Thyroid gland (tissue), 4 donors: ENCODE data around the gene MAPKBP1. TPM values are rescaled to one million over a fixed set of nuclear protein-coding genes. Genes with fewer than 3 reads are reported as not detected.

Experiments
- DNase-seq, 2 donors: peaks; one replicate each; pipeline ENCODE4 v3.0.0-alpha.2; 2019
- H3K27ac ChIP-seq, 3 donors: fragments of 200-600 bp; sonication (generic); 1 replicate in 2 of 3; 2 replicates in 1 of 3; pipeline ENCODE4 v1.5.1; 2016 to 2019; ENCODE audit warnings: mild to moderate bottlenecking in 1 of 3, moderate library complexity in 1 of 3
- H3K27me3 ChIP-seq: fragments of 200-600 bp; sonication (generic); one replicate; pipeline ENCODE4 v1.5.1; 2019
- H3K36me3 ChIP-seq, 2 donors: fragments of 200-600 bp; sonication (generic); one replicate each; pipeline ENCODE4 v1.5.1; 2016 to 2019
- H3K4me1 ChIP-seq, 2 donors: fragments of 200-600 bp; sonication (generic); one replicate each; pipeline ENCODE4 v1.5.1; 2017 to 2019
- H3K4me3 ChIP-seq, 3 donors: fragments of 200-600 bp; sonication (generic); replicated peaks in 1 of 3; 1 replicate in 2 of 3; 2 replicates in 1 of 3; pipeline ENCODE4 v1.5.1; 2016; ENCODE audit warnings: mild to moderate bottlenecking in 1 of 3
- H3K9me3 ChIP-seq: fragments of 200-600 bp; sonication (generic); one replicate; pipeline ENCODE4 v1.5.1; 2017
- POLR2A ChIP-seq, 2 donors: fragments of 450-650 bp; IDR thresholded peaks; one replicate each; pipeline ENCODE4 v1.6.1; 2017; ENCODE audit warnings: antibody characterized with exemption in 2 of 2, mild to moderate bottlenecking in 2 of 2, moderate library complexity in 1 of 2
- WGBS, 2 donors: methylation state at CpG; one replicate each; pipeline ENCODE4 v1.1.5; 2017; 5-methylcytosine and 5-hydroxymethylcytosine counted together
- intact Hi-C: fragments of 100-400 bp; cut with DNase I; formaldehyde crosslinking; loops from one replicate; pipeline ENCODE4 v1.15.1; 2023
- total RNA-seq, 4 donors: library from RNA; depleted of rRNA; stranded (reverse); fragments of >200 nt; gene quantifications; one replicate each; pipeline ENCODE4 v1.2.3, GENCODE V29; 2016
- TF ChIP-seq, protein P1 (sequence below), 6 experiments: fragments of 200-600 bp in 3 of 6; fragments of 450-650 bp in 3 of 6; sonication (generic) in 3 of 6; IDR thresholded peaks; one replicate each; pipeline ENCODE4 v1.5.1; 2016 to 2019; ENCODE audit warnings: antibody characterized with exemption in 6 of 6, mild to moderate bottlenecking in 2 of 6, inconsistent platforms in 1 of 6, moderate library complexity in 1 of 6

Gene MAPKBP1
- total RNA-seq, 4 donors from 2014 or later: 25.4 to 40.5 (median 33.6) TPM

DNA sequence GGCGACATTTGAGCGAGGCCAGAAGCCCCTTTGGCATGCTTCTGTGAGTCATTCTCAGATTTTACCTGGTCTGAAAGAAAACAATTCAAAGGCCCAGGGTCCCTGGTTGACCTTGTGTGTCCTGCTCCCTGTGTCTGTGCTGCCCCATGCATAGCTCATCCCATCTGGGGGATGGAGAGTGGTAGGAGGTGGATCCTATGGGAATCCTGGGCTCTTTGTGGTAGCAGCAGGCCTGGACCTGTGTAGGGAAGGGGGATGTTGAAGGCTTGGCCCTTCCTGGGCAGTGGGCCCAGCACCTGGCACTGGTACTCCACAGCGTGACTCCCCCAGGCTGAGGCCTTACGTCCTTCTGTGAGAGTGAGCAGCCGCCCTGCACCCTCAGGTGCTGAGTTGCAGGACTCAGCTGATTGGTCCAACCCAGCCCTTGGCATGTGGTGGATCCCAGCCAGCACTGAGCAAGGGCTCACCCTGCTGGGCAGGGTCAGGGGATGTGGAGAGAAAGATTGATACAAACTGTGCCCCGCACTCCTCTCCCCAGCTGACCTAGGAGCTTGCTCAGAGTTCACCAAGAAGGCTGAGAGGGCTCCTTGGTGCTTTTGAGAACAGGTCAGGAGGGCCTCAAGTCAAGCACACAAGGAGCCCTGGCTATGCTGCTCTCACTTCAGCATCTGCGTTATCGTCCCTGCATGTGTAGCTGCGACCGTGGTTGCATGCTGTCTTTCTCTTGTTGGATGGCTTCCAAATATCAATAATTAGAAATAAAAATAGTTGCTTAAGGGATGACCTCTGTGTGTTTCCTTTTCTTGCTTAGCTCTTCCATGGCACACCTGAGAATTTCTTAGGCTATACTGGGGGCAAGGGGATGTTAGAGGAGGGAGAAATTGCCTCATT lies 32.3 kb downstream of the MAPKBP1 start:
- 57 to 62% methylated on average over 10 of the region's 10 CpGs for whole genome bisulfite sequencing, 2 donors
- Histone ChIP-seq H3K27me3 (no peaks in the 10 kb centered on the region), H3K36me3 (no peaks in the 10 kb centered on the region), H3K4me3 (no peak overlapping the region), H3K9me3 (no peaks in the 10 kb centered on the region), H3K27ac (peak overlapping the region; percentile 70 to 79 (median 79)), H3K4me1 (peaks cover 44 to 46% of the 10 kb centered on the region in 2 donors)
- DNase-seq: peak; percentile 92 to 93
- intact Hi-C loops: no loop called here
- TF ChIP-seq, protein P1, sequence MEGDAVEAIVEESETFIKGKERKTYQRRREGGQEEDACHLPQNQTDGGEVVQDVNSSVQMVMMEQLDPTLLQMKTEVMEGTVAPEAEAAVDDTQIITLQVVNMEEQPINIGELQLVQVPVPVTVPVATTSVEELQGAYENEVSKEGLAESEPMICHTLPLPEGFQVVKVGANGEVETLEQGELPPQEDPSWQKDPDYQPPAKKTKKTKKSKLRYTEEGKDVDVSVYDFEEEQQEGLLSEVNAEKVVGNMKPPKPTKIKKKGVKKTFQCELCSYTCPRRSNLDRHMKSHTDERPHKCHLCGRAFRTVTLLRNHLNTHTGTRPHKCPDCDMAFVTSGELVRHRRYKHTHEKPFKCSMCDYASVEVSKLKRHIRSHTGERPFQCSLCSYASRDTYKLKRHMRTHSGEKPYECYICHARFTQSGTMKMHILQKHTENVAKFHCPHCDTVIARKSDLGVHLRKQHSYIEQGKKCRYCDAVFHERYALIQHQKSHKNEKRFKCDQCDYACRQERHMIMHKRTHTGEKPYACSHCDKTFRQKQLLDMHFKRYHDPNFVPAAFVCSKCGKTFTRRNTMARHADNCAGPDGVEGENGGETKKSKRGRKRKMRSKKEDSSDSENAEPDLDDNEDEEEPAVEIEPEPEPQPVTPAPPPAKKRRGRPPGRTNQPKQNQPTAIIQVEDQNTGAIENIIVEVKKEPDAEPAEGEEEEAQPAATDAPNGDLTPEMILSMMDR (IDR thresholded peaks at IDR 0.05): peak in 4 of 6 experiments; percentile 40 to 54 (median 44)
- TF ChIP-seq POLR2A (IDR thresholded peaks at IDR 0.05): peak in 1 of 2 donors; percentile 37

DNA sequence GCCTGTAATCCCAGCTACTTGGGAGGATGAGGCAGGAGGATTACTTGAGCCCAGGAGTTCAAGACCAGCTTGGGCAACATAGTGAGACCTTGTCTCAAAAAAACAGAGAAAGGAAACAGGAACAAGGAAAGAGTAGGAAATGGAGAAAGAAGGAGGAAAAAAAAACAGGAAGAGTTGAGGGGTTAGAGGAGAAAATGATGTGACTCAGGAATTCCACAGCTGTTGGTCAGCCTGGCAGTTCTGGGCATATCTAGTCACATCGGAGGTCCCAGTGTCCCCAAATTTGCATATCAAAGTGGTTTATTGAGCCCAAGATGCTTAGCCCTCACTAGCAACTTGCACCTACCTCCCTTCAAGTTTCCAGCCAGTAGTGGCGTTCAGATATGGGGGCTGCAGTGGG lies 34.8 kb downstream of the MAPKBP1 start:
- DNase-seq: no peak
- no peak overlapping the region for H3K4me3 ChIP-seq
- H3K27ac ChIP-seq: no peak overlapping the region
- H3K27me3 ChIP-seq: no peaks in the 10 kb centered on the region
- no peak for TF ChIP-seq POLR2A (IDR thresholded peaks at IDR 0.05)
- peaks cover 28 to 29% of the 10 kb centered on the region in 2 donors for H3K4me1 ChIP-seq
- intact Hi-C loops: no loop called here
- no peaks in the 10 kb centered on the region for H3K9me3 ChIP-seq
- peaks cover 10% of the 10 kb centered on the region in 2 donors for H3K36me3 ChIP-seq
- 84 to 91% methylated on average over 2 of the region's 2 CpGs for WGBS, 2 donors

DNA sequence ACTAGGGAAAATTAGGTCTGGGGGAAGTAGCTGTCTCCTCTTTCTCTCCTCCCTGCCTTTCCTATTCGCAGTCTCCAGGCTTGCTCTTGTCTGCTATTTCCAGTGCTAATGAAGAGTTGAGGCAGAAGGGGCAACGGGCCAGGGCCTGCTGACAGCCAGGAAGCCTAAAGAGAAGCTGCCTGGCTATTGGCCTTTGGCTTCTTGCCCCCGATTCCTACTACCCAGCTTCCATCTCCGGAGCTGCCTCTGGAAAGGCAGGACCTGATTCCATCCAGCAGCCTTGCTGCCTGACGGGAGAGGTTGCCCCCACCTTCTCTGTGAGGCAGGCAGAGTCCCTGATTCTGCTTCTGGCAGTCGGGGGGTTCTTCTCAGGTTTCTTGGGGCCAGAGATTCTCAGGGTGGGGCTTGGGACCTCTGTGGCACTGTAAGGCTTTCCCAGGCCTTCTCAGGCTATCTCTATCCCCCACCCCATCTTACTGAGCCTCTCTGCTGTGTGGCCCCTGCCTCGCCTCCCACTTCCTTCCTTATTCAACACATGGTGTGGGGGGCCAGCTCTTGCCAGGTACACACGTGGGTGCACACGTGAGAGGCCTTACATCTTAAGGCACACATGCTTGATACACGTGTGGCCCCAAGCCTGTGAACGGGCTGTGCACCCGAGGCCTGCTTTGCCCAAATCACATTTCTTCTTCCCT lies 35.4 kb downstream of the MAPKBP1 start:
- DNase-seq: no peak
- H3K9me3 ChIP-seq: no peaks in the 10 kb centered on the region
- peaks cover 10% of the 10 kb centered on the region in 2 donors for H3K36me3 ChIP-seq
- WGBS, 2 donors: 74 to 89% methylated on average over 11 to 12 of the region's 12 CpGs
- no peak overlapping the region for H3K4me3 ChIP-seq
- intact Hi-C loops: loop anchor here (2.0 to 10.0 kb wide), 3 partner anchors 37 to 245 kb away; no protein-coding TSS in a partner anchor
- no peak overlapping the region for H3K27ac ChIP-seq
- H3K27me3 ChIP-seq: no peaks in the 10 kb centered on the region
- TF ChIP-seq, protein P1 (IDR thresholded peaks at IDR 0.05): no peak
- peaks cover 23% of the 10 kb centered on the region in 2 donors for H3K4me1 ChIP-seq

DNA sequence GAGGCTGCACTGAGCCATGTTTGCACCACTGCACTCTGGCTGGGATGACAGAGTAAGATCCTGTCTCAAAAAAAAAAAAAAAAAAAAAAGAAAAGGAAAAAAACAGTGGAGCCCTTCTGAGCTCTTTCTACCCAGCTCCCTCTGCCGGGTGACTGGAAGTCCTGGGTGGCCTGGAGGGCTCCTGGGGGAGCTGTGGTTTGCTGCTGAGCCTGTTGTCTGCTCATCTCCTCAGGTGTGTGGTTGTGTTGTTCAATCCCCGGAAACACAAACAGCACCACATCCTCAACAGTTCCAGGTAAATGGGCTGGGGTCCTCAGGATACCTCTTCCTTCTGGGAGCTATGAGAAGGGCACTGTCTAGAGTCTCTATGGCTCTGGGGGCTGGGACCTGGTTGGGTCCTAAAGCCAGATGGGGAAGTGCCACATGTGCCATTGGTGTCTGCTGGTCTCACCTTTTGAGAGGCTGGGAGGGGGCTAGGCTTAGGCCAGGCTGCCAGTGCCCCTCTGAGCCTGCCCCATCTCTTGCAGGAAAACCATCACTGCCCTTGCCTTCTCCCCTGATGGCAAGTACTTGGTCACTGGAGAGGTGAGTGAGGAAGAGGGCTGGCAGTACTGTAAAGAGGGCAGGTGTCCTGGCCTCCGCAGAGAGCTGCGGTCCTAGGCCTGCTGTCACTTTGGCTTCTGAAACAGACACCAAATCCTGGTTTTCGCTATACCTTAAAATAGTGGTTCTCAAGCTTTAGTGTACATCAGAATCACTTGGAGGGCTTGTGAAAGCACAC lies 36.6 kb downstream of the MAPKBP1 start:
- WGBS, 2 donors: 91 to 95% methylated on average over 5 of the region's 5 CpGs

More for the DNA sequence above, 36.6 kb downstream of the MAPKBP1 start:
- intact Hi-C loops: loop anchor here (2.0 to 10.0 kb wide), 3 partner anchors 38 to 246 kb away; no protein-coding TSS in a partner anchor
- H3K9me3 ChIP-seq: no peaks in the 10 kb centered on the region
- TF ChIP-seq, protein P1 (IDR thresholded peaks at IDR 0.05): no peak
- TF ChIP-seq POLR2A (IDR thresholded peaks at IDR 0.05): no peak
- H3K27ac ChIP-seq: no peak overlapping the region
- H3K36me3 ChIP-seq: peaks cover 10% of the 10 kb centered on the region in 2 donors
- no peaks in the 10 kb centered on the region for H3K27me3 ChIP-seq
- H3K4me1 ChIP-seq: peaks cover 11 to 12% of the 10 kb centered on the region in 2 donors
- no peak overlapping the region for H3K4me3 ChIP-seq
- no peak for DNase-seq
